ENCODE data around the gene NYAP1. TPM values are rescaled to one million over a fixed set of nuclear protein-coding genes. Genes with fewer than 3 reads are reported as not detected.

The NYAP1 gene
- total RNA-seq, 2 donors from 2014 or later: 0.27 to 0.47 TPM

DNA sequence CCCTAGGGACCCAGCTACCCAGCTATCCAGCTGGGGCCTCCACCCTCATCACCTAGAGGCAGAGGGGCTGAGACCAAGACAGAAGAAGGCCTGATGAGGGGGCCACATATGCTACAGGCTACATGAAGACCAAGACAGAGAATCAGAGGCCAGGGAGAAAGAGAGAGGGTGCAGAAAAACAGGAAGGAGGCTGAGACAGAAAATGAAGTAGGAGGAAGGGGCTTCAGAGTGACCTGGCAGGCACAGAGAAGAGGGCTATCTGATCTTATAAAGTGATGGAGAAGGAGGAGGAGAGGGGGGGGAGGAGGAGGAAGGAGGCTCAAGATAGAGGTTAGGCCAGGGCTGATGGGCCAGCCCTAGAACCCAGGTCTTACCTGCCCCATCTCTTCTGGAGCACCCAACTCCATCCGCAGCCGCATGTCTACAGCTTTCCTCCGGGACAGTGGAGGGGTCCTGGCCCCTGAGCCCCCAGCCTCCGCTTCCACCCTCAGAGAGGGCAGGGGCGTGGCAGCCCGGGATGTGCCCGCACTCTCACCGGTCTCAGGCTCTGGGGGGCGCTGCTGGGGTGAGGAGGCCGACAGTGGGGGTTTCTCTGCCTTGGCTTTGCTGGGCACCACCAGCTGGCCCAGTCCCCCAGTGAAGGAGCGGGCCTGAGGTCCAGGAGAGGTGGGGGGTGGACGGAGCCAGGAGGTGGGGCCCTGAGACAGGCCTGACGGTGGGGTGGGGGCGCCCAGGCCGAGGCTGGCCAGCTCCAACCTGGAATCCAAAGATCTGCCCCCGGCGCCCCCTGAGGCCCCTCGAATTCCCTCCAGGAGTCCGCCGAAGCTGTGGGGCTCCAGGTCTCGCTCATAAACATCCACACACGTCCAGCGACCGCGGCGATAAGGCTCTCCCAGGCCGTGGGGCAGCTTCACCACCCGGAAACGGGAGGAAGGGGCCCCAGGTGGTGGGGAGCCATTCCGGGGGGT lies 6.5 kb upstream of the NYAP1 start:
- ATAC-seq (peak; percentile 15), DNase-seq (peak; percentile 55 to 65)
- intact Hi-C loops (cut with DNase I, micrococcal nuclease): no loop called here

- peak in 1 of 2 donors; percentile 32 for DNase-seq
- no peak for ATAC-seq
Measured at GRCh38 chr7:100477871-100478267, 5.9 kb upstream of the NYAP1 start.

GRCh38 chr7:100478958-100479660 lies 4.6 kb upstream of the NYAP1 start, which contains the start of gene TSC22D4:
Gene TSC22D4, minus strand, starts transcription at chr7:100479214. Its CDS starts 1,176 bp downstream, at chr7:100478038.
- ATAC-seq: peak; percentile 88
- peak; percentile 93 to 97 for DNase-seq
- intact Hi-C loops (cut with DNase I, micrococcal nuclease): no loop called here

More at GRCh38 chr7:100477871-100478267, 5.9 kb upstream of the NYAP1 start:
- intact Hi-C loops (cut with DNase I, micrococcal nuclease): no loop called here

DNA sequence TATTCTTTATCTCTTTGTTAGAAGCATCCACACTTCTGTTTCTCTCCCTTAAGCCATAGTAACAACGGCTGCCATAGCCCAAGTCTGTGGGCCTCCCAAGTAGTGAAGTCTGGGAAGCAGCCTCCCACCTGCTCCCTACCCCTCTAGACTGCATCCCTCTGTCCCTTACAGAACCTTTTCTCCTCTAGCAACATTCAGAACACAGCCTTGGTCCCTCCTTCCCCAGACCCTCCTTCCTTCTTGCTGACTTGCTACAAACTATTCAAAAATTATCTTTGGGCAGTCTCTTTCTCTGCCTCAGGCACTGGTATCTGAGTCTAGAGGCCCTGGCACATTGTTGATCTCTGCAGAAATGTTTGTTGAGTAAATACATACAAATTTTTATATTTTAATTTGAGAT lies 2.3 kb upstream of the NYAP1 start:
- DNase-seq (no peak), ATAC-seq (no peak)
- intact Hi-C loops (cut with DNase I, micrococcal nuclease): no loop called here

DNA sequence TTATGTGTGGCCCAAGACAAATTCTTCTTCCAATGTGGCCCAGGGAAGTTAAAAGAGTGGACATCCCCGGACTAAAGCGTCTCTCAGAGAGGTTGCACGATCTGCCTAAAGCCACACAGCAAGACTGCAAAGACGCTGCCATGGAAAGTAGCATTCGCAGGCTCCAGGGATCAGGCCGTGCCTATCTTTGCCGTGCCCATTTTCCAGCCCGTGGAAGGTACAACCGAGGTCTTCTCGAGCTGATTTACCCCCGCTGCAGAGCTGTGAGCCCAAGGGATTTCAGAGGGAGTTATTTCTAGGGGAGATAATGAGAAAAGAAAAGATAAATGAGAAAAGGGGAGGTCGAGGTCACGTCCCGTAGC lies 1.0 kb upstream of the NYAP1 start:
- intact Hi-C loops (cut with DNase I, micrococcal nuclease): no loop called here
- DNase-seq (no peak), ATAC-seq (no peak)

- intact Hi-C loops (cut with DNase I, micrococcal nuclease): no loop called here
- DNase-seq (peak in 1 of 2 donors; percentile 81), ATAC-seq (peak; percentile 45)
Measured at GRCh38 chr7:100483090-100483721, 521 bp upstream of the NYAP1 start.

DNA sequence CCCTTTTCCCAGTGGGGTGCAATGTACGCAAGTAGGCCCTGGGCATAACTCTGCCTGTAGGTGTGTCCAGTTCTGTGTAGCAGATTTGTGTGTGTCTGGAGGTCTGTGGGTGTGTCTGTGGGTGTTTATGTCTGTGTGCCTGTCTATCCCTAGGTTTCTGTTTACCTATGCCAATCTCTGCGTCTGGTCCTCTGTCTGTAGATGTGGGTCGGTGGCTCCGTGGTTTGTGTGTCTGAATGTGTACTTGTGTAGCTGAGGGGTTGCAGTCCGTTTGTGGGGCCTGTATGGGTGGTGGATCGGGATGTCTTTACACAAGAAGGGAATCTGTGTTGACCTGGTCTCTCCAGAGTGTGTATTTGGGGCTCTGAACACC lies 932 bp downstream of the NYAP1 start:
- DNase-seq: no peak
- ATAC-seq: no peak
- intact Hi-C loops (cut with DNase I, micrococcal nuclease): no loop called here

GRCh38 chr7:100485471-100485876 lies 1.7 kb downstream of the NYAP1 start:
- DNase-seq (no peak), ATAC-seq (no peak)
- intact Hi-C loops (cut with DNase I, micrococcal nuclease): no loop called here

- ATAC-seq: no peak
- intact Hi-C loops (cut with DNase I, micrococcal nuclease): no loop called here
- no peak for DNase-seq
Measured at GRCh38 chr7:100486111-100486636, 2.4 kb downstream of the NYAP1 start.

DNA sequence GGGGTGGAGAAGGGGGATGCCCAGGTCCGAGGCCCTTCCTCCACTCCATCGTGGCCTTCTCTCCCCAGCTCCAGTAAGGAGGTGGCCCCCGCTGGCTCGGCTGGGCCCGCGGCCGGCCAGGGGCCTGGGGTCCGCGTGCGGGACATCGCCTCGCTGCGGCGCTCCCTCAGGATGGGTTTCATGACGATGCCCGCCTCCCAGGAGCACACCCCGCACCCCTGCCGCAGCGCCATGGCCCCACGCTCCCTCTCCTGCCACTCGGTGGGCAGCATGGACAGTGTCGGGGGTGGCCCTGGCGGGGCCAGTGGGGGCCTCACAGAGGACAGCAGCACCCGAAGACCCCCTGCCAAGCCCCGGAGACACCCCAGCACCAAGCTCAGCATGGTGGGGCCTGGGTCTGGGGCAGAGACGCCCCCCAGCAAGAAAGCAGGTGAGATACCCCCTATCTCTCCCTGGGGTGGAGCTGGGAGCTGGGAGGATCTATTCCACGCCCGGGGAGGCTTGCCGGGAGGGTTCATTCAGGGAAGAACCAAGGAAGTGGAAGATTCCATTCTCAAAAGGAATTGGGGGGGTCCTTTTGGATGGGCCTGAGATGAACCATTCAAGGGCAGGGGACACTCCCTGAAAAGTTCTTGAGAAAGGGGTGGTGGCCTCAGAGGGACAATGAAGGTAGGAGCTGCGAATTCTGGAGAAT lies 3.2 kb downstream of the NYAP1 start:
- no peak for DNase-seq
- intact Hi-C loops (cut with DNase I, micrococcal nuclease): no loop called here
- no peak for ATAC-seq

DNA sequence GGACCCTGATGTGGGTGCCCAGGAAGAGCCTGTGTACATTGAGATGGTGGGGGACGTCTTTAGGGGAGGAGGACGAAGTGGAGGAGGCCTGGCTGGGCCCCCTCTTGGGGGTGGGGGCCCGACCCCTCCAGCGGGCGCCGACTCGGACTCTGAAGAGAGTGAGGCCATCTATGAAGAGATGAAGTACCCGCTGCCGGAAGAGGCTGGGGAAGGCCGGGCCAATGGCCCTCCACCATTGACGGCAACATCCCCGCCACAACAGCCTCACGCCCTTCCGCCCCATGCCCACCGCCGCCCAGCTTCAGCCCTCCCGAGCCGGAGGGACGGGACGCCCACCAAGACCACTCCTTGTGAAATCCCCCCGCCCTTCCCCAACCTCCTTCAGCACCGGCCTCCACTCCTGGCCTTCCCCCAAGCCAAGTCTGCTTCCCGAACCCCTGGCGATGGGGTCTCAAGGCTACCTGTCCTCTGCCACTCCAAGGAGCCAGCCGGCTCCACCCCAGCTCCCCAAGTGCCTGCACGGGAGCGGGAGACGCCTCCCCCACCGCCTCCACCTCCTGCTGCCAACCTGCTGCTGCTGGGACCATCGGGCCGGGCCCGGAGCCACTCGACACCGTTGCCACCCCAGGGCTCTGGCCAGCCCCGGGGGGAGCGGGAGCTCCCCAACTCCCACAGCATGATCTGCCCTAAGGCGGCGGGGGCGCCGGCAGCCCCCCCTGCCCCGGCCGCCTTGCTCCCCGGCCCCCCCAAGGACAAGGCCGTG lies 4.8 kb downstream of the NYAP1 start:
- ATAC-seq: no peak
- intact Hi-C loops (cut with DNase I, micrococcal nuclease): no loop called here
- DNase-seq: no peak

DNA sequence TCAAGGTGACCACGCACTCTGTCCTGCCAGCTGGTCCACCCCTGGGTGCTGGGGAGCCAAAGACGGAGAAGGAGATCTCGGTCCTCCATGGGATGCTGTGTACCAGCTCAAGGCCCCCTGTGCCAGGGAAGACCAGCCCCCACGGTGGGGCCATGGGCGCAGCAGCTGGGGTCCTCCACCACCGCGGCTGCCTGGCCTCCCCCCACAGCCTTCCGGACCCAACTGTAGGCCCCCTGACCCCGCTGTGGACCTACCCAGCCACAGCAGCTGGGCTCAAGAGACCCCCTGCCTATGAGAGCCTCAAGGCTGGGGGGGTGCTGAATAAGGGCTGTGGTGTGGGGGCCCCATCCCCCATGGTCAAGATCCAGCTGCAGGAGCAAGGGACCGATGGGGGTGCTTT lies 5.4 kb downstream of the NYAP1 start:
- DNase-seq (no peak), ATAC-seq (no peak)
- intact Hi-C loops (cut with DNase I, micrococcal nuclease): no loop called here

- intact Hi-C loops (cut with DNase I, micrococcal nuclease): no loop called here
- ATAC-seq (peak; percentile 57), DNase-seq (peak; percentile 54 to 70)
Measured at GRCh38 chr7:100489824-100490223, 6.1 kb downstream of the NYAP1 start.

- no peak for ATAC-seq
- DNase-seq: no peak
- intact Hi-C loops (cut with DNase I, micrococcal nuclease): no loop called here
Measured at GRCh38 chr7:100490483-100491191, 6.9 kb downstream of the NYAP1 start.

GRCh38 chr7:100491192-100491578 lies 7.5 kb downstream of the NYAP1 start:
- intact Hi-C loops (cut with DNase I, micrococcal nuclease): no loop called here
- DNase-seq: no peak
- no peak for ATAC-seq

DNA sequence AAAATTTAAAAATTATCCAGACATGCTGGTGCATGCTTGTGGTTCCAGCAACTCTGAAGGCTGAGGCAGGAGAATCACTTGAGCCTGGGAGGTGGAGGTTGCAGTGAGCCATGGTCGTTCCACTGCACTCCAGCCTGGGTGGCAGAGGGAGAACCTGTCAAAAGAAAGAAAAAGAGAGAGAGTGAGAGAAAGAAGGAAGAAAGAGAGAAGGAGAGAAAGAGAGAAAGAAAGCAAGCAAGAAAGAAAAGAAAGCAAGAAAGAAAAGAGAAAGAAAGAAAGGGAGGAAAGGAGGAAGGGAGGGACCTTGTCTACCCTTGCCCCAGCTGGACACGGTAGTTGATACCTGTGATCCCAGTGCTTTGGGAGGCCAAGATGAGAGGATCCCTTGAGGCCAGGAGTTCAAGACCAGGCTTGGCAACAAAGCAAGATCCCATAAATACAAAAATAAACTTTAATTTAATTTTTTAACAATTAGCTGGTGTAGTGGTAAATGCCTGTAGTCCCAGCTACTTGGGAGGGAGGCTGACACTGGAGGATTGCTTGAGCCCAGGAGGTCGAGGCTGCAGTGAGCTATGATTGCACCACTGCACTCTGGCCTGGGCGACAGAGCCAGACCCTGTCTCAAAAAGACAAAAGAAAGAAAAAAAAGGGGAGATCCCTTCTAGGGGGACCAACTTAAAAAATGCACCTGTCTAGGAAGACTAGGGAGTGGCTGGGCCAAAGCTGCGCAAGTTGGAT lies 9.2 kb downstream of the NYAP1 start:
- no peak for ATAC-seq
- no peak for DNase-seq
- intact Hi-C loops (cut with DNase I, micrococcal nuclease): no loop called here
